Colon (tissue), 2 donors: ENCODE measurements around the gene ZNF574.

Experiments used
- FAIRE-seq: peaks from 2 replicates; lab custom pipeline; 2012; peaks lifted over from hg19 to GRCh38; lab: Jason Lieb, UNC
- donor health status: control.
- donor health status: control.

The ZNF574 gene

DNA sequence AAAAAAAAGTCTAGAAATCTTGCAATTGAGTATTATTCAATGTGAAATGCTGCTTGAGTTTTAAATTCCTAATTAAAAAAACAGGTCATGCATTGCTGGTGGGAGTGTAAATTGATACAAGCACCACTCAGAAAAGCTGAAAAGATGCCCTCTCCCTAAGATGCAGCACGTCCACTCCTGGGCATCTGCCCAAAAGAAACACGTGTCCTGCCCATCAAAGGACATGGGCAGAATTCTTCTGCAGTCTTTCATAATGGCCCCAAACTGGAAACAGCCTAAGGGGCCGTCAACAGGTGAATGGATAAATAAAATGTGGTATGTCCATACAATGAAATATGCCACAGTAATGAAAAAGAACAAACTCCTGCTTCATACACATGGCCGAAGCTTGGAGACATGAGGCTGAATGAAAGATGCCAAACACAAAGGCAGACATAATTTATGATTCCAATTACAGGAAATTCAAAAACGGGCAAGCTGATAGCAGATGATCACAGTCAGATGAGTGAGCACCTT lies 48.5 kb downstream of the ZNF574 start:
- no peak for FAIRE-seq

DNA sequence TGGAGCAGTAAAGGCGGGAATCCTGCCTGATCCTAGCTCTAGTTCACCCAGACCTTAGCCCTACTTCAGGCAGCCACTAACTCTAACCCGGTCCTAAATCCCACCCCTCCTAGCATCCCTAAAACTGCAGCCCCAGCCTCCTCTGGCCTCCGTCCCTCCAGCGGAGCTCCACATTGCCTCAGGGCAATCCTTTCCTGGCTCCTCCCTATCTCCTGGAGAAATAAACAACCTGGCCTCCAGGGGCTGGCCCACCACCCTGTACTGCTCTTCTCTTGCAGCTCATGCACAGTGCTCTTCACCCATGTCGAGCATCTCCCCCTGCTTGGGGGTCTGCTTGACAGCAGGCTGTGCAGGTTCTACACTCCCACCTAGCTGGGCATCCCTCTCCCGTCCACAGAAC lies 49.6 kb downstream of the ZNF574 start:
- no peak for FAIRE-seq

DNA sequence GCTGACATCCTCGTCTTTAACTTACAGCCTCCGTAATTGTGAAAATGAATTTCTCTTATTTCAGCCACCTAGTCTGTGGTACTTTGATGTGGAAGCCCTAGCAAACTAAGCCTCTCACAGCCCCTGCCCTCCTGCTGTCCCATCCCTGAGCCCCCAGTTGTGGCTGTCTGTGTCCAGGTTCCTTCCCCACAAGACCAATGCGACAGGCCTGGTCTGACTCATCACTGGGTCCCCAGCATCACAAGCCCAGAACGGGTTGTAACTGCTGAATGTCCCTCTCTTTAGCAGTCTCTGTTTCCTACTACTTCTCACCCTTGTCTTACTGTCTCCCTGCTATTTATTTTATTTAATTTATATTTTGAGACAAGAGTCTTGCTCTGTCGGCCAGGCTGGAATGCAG lies 50.6 kb downstream of the ZNF574 start:
- no peak for FAIRE-seq

DNA sequence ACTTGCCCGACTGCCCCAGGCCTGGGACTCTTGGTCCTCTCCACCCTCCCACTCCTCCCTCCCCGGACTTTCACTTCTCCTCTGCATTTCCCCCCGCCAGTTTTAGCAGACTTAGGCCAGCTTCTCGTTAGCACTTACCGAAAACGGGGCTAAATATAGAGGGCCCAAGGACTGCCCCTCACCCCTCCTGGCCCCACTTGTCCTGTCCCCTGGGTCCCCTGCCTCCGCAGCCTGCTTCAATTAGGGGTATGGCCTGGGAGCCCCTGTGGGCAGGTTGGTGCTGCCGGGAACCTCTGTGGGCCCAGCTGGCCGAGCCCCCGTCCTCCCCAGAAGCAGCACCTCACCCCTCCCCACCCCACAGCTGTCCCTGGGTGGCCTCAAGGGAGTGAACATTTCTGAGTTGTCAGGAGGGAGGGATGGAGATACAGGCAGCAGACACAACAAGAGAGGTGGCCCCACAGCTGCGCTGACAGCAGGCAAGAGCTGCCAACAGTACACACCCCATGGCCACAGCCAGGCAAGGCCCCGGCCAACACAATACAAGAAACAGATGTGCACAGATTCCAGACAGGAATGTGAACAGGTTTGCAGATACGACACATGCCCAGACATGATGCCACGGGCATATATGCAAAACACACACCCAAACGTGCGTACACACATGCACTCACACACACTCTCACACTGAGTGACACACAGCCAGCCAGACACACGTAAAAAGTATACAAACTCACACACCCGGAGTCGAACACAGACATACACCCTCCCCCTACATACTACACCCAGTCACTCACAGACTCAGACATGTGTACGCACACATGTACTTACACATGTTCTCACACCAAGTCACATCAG lies 53.7 kb downstream of the ZNF574 start:
- FAIRE-seq: no peak

DNA sequence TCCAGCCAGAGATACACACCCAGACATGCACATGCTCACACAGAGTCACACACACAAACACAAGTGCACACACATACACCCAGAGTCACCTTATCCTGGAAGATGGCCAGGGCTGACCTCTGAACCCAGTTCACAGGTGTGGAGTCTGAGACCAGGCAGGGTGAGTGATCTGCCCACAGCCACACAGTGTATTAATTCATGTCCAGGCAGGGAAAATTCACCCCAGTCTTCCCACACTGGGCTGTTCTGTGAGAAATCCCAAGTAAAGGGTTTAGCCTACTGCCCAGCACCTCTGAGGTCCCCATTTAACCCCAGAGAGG lies 54.2 kb downstream of the ZNF574 start:
- no peak for FAIRE-seq
